Stomach (tissue), 9 donors: ENCODE measurements around the gene GTF2IRD1. TPM values are rescaled to one million over a fixed set of nuclear protein-coding genes. Genes with fewer than 3 reads are reported as not detected.

Source experiments
- DNase-seq, 2 donors: peaks; one replicate each; pipeline versions ENCODE4 v3.0.0 to v3.0.0-alpha.2; 2013 to 2019
- H3K27ac ChIP-seq, 5 donors: fragments of 200-600 bp in 4 of 5; sonication (generic) in 4 of 5; one replicate each; pipeline ENCODE4 v1.5.1; 2013 to 2019; ENCODE audit warnings: mild to moderate bottlenecking in 1 of 5, moderate library complexity in 1 of 5
- H3K27me3 ChIP-seq, 3 donors: fragments of 200-600 bp; sonication (generic); one replicate each; pipeline ENCODE4 v1.5.1; 2017 to 2019; ENCODE audit warnings: mixed run types in 1 of 3
- H3K36me3 ChIP-seq, 4 donors: fragments of 200-600 bp; sonication (generic); 1 replicate in 3 of 4; 2 replicates in 1 of 4; pipeline ENCODE4 v1.5.1; 2016 to 2019
- H3K4me1 ChIP-seq, 4 donors: fragments of 200-600 bp; sonication (generic); one replicate each; pipeline ENCODE4 v1.5.1; 2016 to 2019
- H3K4me3 ChIP-seq, 4 donors: fragments of 200-600 bp; sonication (generic) in 3 of 4; one replicate each; pipeline ENCODE4 v1.5.1; 2016 to 2019; ENCODE audit warnings: mild to moderate bottlenecking in 1 of 4
- H3K9me3 ChIP-seq, 4 donors: fragments of 200-600 bp; sonication (generic); one replicate each; pipeline ENCODE4 v1.5.1; 2016 to 2019
- CTCF ChIP-seq, 7 experiments: fragments of 450-650 bp in 4 of 7; fragments of 200-600 bp in 3 of 7; sonication (generic) in 3 of 7; IDR thresholded peaks; one replicate each; pipeline ENCODE4 v1.5.1; 2016 to 2019; ENCODE audit warnings: antibody characterized with exemption in 7 of 7, control low read depth in 2 of 7, mild to moderate bottlenecking in 1 of 7
- EP300 ChIP-seq: sonication (generic); formaldehyde crosslinking; IDR thresholded peaks from one replicate; pipeline ENCODE4 v1.6.1; 2017; ENCODE audit warnings: antibody characterized with exemption
- POLR2A ChIP-seq, 4 donors: fragments of 450-650 bp; IDR thresholded peaks; one replicate each; pipeline ENCODE4 v1.6.1; 2016; ENCODE audit warnings: antibody characterized with exemption in 4 of 4, control low read depth in 2 of 4, mild to moderate bottlenecking in 1 of 4, moderate library complexity in 1 of 4
- POLR2AphosphoS5 ChIP-seq, 3 donors: sonication (generic); formaldehyde crosslinking; IDR thresholded peaks; one replicate each; pipeline ENCODE4 v1.6.1; 2016; ENCODE audit warnings: antibody characterized with exemption in 3 of 3
- WGBS, 5 donors: extraction: QIAGEN DNeasy Blood & Tissue Kit in 3 of 5; methylation state at CpG; one replicate each; pipeline versions ENCODE4 v1.1.5 to v1.1.7; 2013 to 2018; 5-methylcytosine and 5-hydroxymethylcytosine counted together
- intact Hi-C: fragments of 100-400 bp; cut with DNase I; formaldehyde crosslinking; loops from one replicate; pipeline ENCODE4 v1.15.1; 2023; ENCODE audit warnings: low total_unique reads
- polyA plus RNA-seq, 3 donors: library from polyadenylated mRNA; stranded (reverse); fragments of 200-250 nt; gene quantifications; one replicate each; pipeline ENCODE4 v1.2.3, GENCODE V29; 2013
- total RNA-seq, 5 donors: library from RNA; depleted of rRNA; stranded (reverse); fragments of >200 nt; gene quantifications; one replicate each; pipeline versions ENCODE4 v1.1.0 to v1.2.3, GENCODE V29; 2014 to 2016
- donor health status: healthy with polysubstance abuse.
- donor health status: Bipolar disorder and iron deficiency.
- donor health status: healthy.

Gene GTF2IRD1
- total and polyA plus RNA-seq, 8 donors: 8.0 to 41.1 (median 15.3) TPM

DNA sequence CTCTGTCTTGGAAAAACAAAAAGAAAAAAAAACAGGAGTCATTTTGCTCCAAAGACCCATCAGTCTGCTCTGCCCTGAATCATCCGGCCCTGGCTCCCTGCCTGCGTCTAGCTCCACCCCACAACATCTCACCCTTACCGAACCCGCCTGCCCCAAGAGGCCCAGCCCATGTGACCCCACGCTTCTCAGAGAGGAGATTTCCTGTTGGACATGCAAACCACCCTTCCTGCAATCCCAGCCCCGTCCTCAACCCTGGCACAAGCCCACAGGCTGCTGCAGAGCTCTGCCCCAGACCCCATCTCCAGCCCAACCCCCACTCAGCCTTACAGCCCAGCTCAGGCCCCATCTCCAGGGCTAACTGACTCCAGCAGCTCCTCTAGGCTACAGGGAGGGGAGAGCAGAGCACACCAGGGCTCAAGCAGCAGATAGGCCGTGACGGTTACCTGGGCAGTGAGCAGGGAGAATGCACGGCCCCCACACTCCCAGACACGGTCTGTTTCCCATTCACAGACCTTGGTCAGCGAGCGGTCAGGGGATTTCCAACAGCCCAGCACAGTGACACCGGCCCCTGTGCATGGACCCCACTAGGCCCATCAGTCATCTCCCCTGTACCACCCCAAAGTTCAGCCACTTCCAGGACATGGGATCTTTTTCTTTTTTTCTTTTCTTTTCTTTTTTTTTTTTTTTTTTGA is 133.9 kb downstream of the GTF2IRD1 start:
- Histone ChIP-seq H3K36me3 (peaks cover 6 to 33% (median 29%) of the 10 kb centered on the region in 4 donors), H3K4me1 (peaks cover 21 to 36% (median 28%) of the 10 kb centered on the region in 4 donors), H3K27ac (peak overlapping the region; percentile 32 to 78 (median 66)), H3K9me3 (no peaks in the 10 kb centered on the region), H3K4me3 (peak overlapping the region in 1 of 4 donors; percentile 6), H3K27me3 (no peaks in the 10 kb centered on the region)
- 26 to 45% (median 37%) methylated on average over 13 of the region's 13 CpGs for WGBS, 5 donors
- peak; percentile 77 to 93 for DNase-seq
- no peak for TF ChIP-seq EP300
- no peak for TF ChIP-seq CTCF (IDR thresholded peaks at IDR 0.05)
- peak in 1 of 3 donors; percentile 62 for TF ChIP-seq POLR2AphosphoS5 (IDR thresholded peaks at IDR 0.05)
- no peak for TF ChIP-seq POLR2A (IDR thresholded peaks at IDR 0.05)
- intact Hi-C loops: no loop called here

DNA sequence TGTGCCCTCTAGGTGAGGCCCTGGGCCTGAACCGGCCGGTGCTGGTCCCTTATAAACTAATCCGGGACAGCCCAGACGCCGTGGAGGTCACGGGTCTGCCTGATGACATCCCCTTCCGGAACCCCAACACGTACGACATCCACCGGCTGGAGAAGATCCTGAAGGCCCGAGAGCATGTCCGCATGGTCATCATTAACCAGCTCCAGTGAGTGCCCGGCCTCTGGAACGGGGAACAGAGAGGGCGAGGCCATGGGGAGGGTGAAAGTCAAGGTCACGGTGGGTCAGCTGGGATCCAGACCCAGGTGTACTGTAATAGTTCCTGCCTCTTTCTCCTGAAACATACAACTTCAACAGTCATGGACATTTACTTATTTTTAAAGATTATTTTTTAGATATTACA is 137.1 kb downstream of the GTF2IRD1 start:
- 89 to 96% (median 94%) methylated on average over 12 to 16 of the region's 16 CpGs for WGBS, 5 donors
- intact Hi-C loops: no loop called here

GRCh38 chr7:74598558-74598957 is 144.9 kb downstream of the GTF2IRD1 start:
- Histone ChIP-seq H3K4me1 (no peaks in the 10 kb centered on the region), H3K36me3 (peaks cover 11 to 87% (median 78%) of the 10 kb centered on the region in 4 donors), H3K9me3 (no peaks in the 10 kb centered on the region), H3K4me3 (no peak overlapping the region), H3K27ac (no peak overlapping the region), H3K27me3 (no peaks in the 10 kb centered on the region)
- intact Hi-C loops: no loop called here
- TF ChIP-seq EP300 (no peak), POLR2A (IDR thresholded peaks at IDR 0.05) (no peak), CTCF (IDR thresholded peaks at IDR 0.05) (no peak), POLR2AphosphoS5 (IDR thresholded peaks at IDR 0.05) (no peak)
- 85 to 96% (median 90%) methylated on average over 1 of the region's 1 CpG for WGBS, 5 donors
- no peak for DNase-seq

More for the DNA sequence above, 137.1 kb downstream of the GTF2IRD1 start:
- Histone ChIP-seq H3K9me3 (no peaks in the 10 kb centered on the region), H3K36me3 (peaks cover 15 to 64% (median 57%) of the 10 kb centered on the region in 4 donors), H3K4me1 (peaks cover 13 to 25% (median 15%) of the 10 kb centered on the region in 4 donors), H3K27me3 (no peaks in the 10 kb centered on the region), H3K27ac (no peak overlapping the region), H3K4me3 (no peak overlapping the region)
- no peak for TF ChIP-seq CTCF (IDR thresholded peaks at IDR 0.05)
- TF ChIP-seq POLR2AphosphoS5 (IDR thresholded peaks at IDR 0.05): no peak
- TF ChIP-seq POLR2A (IDR thresholded peaks at IDR 0.05): no peak
- no peak for TF ChIP-seq EP300
- DNase-seq: no peak

- no peak overlapping the region for H3K27ac ChIP-seq
- H3K36me3 ChIP-seq: peaks cover 11 to 80% (median 72%) of the 10 kb centered on the region in 4 donors
- H3K4me1 ChIP-seq: peaks cover 0 to 3% (median 1%) of the 10 kb centered on the region in 4 donors
- H3K27me3 ChIP-seq: no peaks in the 10 kb centered on the region
- intact Hi-C loops: no loop called here
- H3K4me3 ChIP-seq: no peak overlapping the region
- TF ChIP-seq POLR2A (IDR thresholded peaks at IDR 0.05) (no peak), EP300 (no peak), POLR2AphosphoS5 (IDR thresholded peaks at IDR 0.05) (no peak), CTCF (IDR thresholded peaks at IDR 0.05) (no peak)
- no peak for DNase-seq
- 80 to 94% (median 88%) methylated on average over 4 of the region's 4 CpGs for WGBS, 5 donors
- H3K9me3 ChIP-seq: no peaks in the 10 kb centered on the region
Observed at GRCh38 chr7:74599244-74599643, 145.5 kb downstream of the GTF2IRD1 start.
